ENCODE measurements around the gene NLGN4Y.

DNA sequence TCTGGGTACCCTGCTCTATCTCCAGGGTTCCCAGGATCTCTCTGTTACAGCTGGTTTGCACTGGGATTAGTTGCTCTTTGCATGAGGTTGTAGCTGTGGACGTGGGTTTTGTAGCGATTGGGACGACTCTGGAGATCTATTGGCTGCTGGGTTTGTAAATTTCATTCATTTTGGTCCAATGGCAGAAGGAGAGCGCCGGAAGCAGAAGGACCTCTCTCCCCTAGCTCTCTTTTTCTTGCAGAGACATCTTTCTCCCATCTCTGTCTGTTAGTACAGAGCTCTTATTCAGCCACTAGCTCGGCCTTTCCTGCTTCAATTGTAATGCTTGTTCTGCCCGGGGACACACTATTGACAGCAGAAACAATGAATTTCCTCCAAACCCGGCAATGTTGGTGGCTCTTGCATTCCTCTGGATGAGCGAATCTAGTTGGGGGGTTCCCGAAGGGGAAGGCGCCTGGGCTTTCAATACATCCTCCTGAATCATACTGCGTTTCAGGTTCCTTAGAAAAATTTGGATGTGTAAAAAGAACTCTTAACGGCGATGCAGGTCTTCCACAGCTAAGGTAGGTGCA, 1.9 kb upstream of the NLGN4Y start:
- no peak for TF ChIP-seq EZH2phosphoT487 (IDR thresholded peaks at IDR 0.05; ENCODE audit: borderline replicate concordance, low read depth)
- TF ChIP-seq, protein P1, sequence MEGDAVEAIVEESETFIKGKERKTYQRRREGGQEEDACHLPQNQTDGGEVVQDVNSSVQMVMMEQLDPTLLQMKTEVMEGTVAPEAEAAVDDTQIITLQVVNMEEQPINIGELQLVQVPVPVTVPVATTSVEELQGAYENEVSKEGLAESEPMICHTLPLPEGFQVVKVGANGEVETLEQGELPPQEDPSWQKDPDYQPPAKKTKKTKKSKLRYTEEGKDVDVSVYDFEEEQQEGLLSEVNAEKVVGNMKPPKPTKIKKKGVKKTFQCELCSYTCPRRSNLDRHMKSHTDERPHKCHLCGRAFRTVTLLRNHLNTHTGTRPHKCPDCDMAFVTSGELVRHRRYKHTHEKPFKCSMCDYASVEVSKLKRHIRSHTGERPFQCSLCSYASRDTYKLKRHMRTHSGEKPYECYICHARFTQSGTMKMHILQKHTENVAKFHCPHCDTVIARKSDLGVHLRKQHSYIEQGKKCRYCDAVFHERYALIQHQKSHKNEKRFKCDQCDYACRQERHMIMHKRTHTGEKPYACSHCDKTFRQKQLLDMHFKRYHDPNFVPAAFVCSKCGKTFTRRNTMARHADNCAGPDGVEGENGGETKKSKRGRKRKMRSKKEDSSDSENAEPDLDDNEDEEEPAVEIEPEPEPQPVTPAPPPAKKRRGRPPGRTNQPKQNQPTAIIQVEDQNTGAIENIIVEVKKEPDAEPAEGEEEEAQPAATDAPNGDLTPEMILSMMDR (IDR thresholded peaks at IDR 0.05) = no peak
- no peak for TF ChIP-seq MEF2A (IDR thresholded peaks at IDR 0.05; ENCODE audit: borderline replicate concordance, low read depth)
- no peak for TF ChIP-seq GABPA (IDR thresholded peaks at IDR 0.05; ENCODE audit: low read depth)
- no peak for TF ChIP-seq ELF1 (IDR thresholded peaks at IDR 0.05)
- TF ChIP-seq YY1 (IDR thresholded peaks at IDR 0.05; ENCODE audit: low read depth) = no peak
- TF ChIP-seq NFIC (IDR thresholded peaks at IDR 0.05; ENCODE audit: borderline replicate concordance) = no peak
- TF ChIP-seq NRF1 (IDR thresholded peaks at IDR 0.05; ENCODE audit: low read depth, low read length) = no peak
- no peak for TF ChIP-seq REST (IDR thresholded peaks at IDR 0.05; ENCODE audit: low read depth, low read length)
- TF ChIP-seq RFX5 (IDR thresholded peaks at IDR 0.05; ENCODE audit: low read length) = no peak
